DMS153 treated with DMSO at 0.1 percent for 48 hours (cell line): Measurements from ENCODE around the gene TENT5C.

ENCODE experiments used
- DNase-seq: peaks from one replicate; lab custom pipeline; 2025; ENCODE audit not compliant: unreplicated experiment; lab: John Stamatoyannopoulos, UW

TENT5C gene

GRCh38 chr1:117590273-117590925, 15.4 kb upstream of the TENT5C start:
- no peak for DNase-seq

- DNase-seq: no peak
Measured at GRCh38 chr1:117591252-117591651, 14.6 kb upstream of the TENT5C start.

- no peak for DNase-seq
Measured at GRCh38 chr1:117592155-117592554, 13.7 kb upstream of the TENT5C start.

GRCh38 chr1:117594261-117594990, 11.4 kb upstream of the TENT5C start:
- no peak for DNase-seq

GRCh38 chr1:117596023-117596720, 9.7 kb upstream of the TENT5C start:
- DNase-seq: no peak

GRCh38 chr1:117598489-117598888, 7.4 kb upstream of the TENT5C start:
- DNase-seq: no peak

GRCh38 chr1:117599286-117600221, 6.3 kb upstream of the TENT5C start:
- no peak for DNase-seq

- DNase-seq: no peak
Measured at GRCh38 chr1:117600325-117600943, 5.4 kb upstream of the TENT5C start.

GRCh38 chr1:117600966-117601365, 4.9 kb upstream of the TENT5C start:
- DNase-seq: no peak

- DNase-seq: no peak
Measured at GRCh38 chr1:117602862-117603261, 3.0 kb upstream of the TENT5C start.

GRCh38 chr1:117605164-117605773, 579 bp upstream of the TENT5C start:
- DNase-seq: no peak

GRCh38 chr1:117606649-117607430, 992 bp downstream of the TENT5C start:
- no peak for DNase-seq

GRCh38 chr1:117607471-117607870, 1.6 kb downstream of the TENT5C start:
- DNase-seq: no peak

- no peak for DNase-seq
Measured at GRCh38 chr1:117608115-117608615, 2.3 kb downstream of the TENT5C start.

GRCh38 chr1:117608758-117609157, 2.9 kb downstream of the TENT5C start:
- no peak for DNase-seq

- no peak for DNase-seq
Measured at GRCh38 chr1:117609471-117609911, 3.6 kb downstream of the TENT5C start.

GRCh38 chr1:117610036-117610435, 4.2 kb downstream of the TENT5C start:
- DNase-seq: no peak

GRCh38 chr1:117611121-117611601, 5.3 kb downstream of the TENT5C start:
- no peak for DNase-seq

- DNase-seq: no peak
Measured at GRCh38 chr1:117611894-117612483, 6.1 kb downstream of the TENT5C start.
